ENCODE results near the gene C16orf92.

Gene C16orf92

GRCh38 chr16:29977063-29977825 lies 45.8 kb upstream of the C16orf92 start:
- Histone ChIP-seq H3K27me3 (ENCODE audit: insufficient read depth, low read length, poor library complexity) (no peaks in the 10 kb centered on the region), H3K18ac (ENCODE audit: low read length) (no peak overlapping the region), H3K4ac (ENCODE audit: low read depth, low read length) (no peak overlapping the region), H2BK5ac (ENCODE audit: low read length) (no peak overlapping the region), H3K4me3 (ENCODE audit: low read length) (no peak overlapping the region), H3K23ac (ENCODE audit: low read length) (no peak overlapping the region), H4K5ac (ENCODE audit: low read length) (no peak overlapping the region), H3K36me3 (ENCODE audit: control insufficient read depth, insufficient read depth, low read length) (peaks cover 4% of the 10 kb centered on the region), H3K4me2 (ENCODE audit: low read length) (no peak overlapping the region), H3K56ac (ENCODE audit: low read length) (no peak overlapping the region), H3K9ac (ENCODE audit: low read length) (no peak overlapping the region), H4K8ac (ENCODE audit: low read depth, low read length) (no peak overlapping the region), H3K4me1 (ENCODE audit: control insufficient read depth, low read depth, low read length) (peaks cover 12% of the 10 kb centered on the region), H2BK120ac (ENCODE audit: low read depth, low read length) (no peak overlapping the region), H2BK15ac (replicated peaks; ENCODE audit: low read depth) (no peak overlapping the region), H3K27ac (ENCODE audit: low read depth, low read length) (no peak overlapping the region), H3K79me2 (ENCODE audit: control insufficient read depth, insufficient read depth, low read length) (peaks cover 28% of the 10 kb centered on the region), H2AK5ac (ENCODE audit: low read length) (no peak overlapping the region), H3K79me1 (ENCODE audit: low read length) (peaks cover 27% of the 10 kb centered on the region)
- no CpG with 5 or more reads among the region's 9 CpGs for WGBS (ENCODE audit: extremely low coverage, insufficient coverage, low lambda C conversion rate)
- no peak for DNase-seq

- Histone ChIP-seq H2AK5ac (ENCODE audit: low read length) (no peak overlapping the region), H3K36me3 (ENCODE audit: control insufficient read depth, insufficient read depth, low read length) (peaks cover 6% of the 10 kb centered on the region), H3K27me3 (ENCODE audit: insufficient read depth, low read length, poor library complexity) (no peaks in the 10 kb centered on the region), H3K23ac (ENCODE audit: low read length) (no peak overlapping the region), H3K18ac (ENCODE audit: low read length) (no peak overlapping the region), H3K27ac (ENCODE audit: low read depth, low read length) (no peak overlapping the region), H4K5ac (ENCODE audit: low read length) (no peak overlapping the region), H4K8ac (ENCODE audit: low read depth, low read length) (no peak overlapping the region), H3K79me1 (ENCODE audit: low read length) (peaks cover 27% of the 10 kb centered on the region), H3K4me1 (ENCODE audit: control insufficient read depth, low read depth, low read length) (peaks cover 12% of the 10 kb centered on the region), H2BK5ac (ENCODE audit: low read length) (no peak overlapping the region), H3K79me2 (ENCODE audit: control insufficient read depth, insufficient read depth, low read length) (peaks cover 28% of the 10 kb centered on the region), H2BK15ac (replicated peaks; ENCODE audit: low read depth) (no peak overlapping the region), H3K56ac (ENCODE audit: low read length) (no peak overlapping the region), H3K4me3 (ENCODE audit: low read length) (no peak overlapping the region), H2BK120ac (ENCODE audit: low read depth, low read length) (no peak overlapping the region), H3K4ac (ENCODE audit: low read depth, low read length) (no peak overlapping the region), H3K9ac (ENCODE audit: low read length) (no peak overlapping the region), H3K4me2 (ENCODE audit: low read length) (no peak overlapping the region)
- no peak for DNase-seq
- WGBS (ENCODE audit: extremely low coverage, insufficient coverage, low lambda C conversion rate): no CpG with 5 or more reads among the region's 9 CpGs
Observed at GRCh38 chr16:29978081-29978480, 44.9 kb upstream of the C16orf92 start.

- DNase-seq: no peak
- Histone ChIP-seq H3K4me2 (ENCODE audit: low read length) (no peak overlapping the region), H3K79me1 (ENCODE audit: low read length) (peaks cover 27% of the 10 kb centered on the region), H3K56ac (ENCODE audit: low read length) (no peak overlapping the region), H2BK15ac (replicated peaks; ENCODE audit: low read depth) (no peak overlapping the region), H3K9ac (ENCODE audit: low read length) (no peak overlapping the region), H4K8ac (ENCODE audit: low read depth, low read length) (no peak overlapping the region), H3K4me3 (ENCODE audit: low read length) (no peak overlapping the region), H3K23ac (ENCODE audit: low read length) (no peak overlapping the region), H3K27ac (ENCODE audit: low read depth, low read length) (no peak overlapping the region), H2BK120ac (ENCODE audit: low read depth, low read length) (no peak overlapping the region), H3K4me1 (ENCODE audit: control insufficient read depth, low read depth, low read length) (peaks cover 12% of the 10 kb centered on the region), H3K4ac (ENCODE audit: low read depth, low read length) (no peak overlapping the region), H3K18ac (ENCODE audit: low read length) (no peak overlapping the region), H2AK5ac (ENCODE audit: low read length) (no peak overlapping the region), H3K79me2 (ENCODE audit: control insufficient read depth, insufficient read depth, low read length) (peaks cover 28% of the 10 kb centered on the region), H4K5ac (ENCODE audit: low read length) (no peak overlapping the region), H2BK5ac (ENCODE audit: low read length) (no peak overlapping the region), H3K27me3 (ENCODE audit: insufficient read depth, low read length, poor library complexity) (no peaks in the 10 kb centered on the region), H3K36me3 (ENCODE audit: control insufficient read depth, insufficient read depth, low read length) (peaks cover 11% of the 10 kb centered on the region)
- no CpG with 5 or more reads among the region's 9 CpGs for WGBS (ENCODE audit: extremely low coverage, insufficient coverage, low lambda C conversion rate)
Observed at GRCh38 chr16:29978564-29979270, 44.3 kb upstream of the C16orf92 start.

GRCh38 chr16:29982560-29983419 lies 40.2 kb upstream of the C16orf92 start:
- no peak overlapping the region for H3K4me2 ChIP-seq (ENCODE audit: low read length)
- H3K4ac ChIP-seq (ENCODE audit: low read depth, low read length): no peak overlapping the region
- no peak overlapping the region for H2BK120ac ChIP-seq (ENCODE audit: low read depth, low read length)
- H3K79me2 ChIP-seq (ENCODE audit: control insufficient read depth, insufficient read depth, low read length): no peaks in the 10 kb centered on the region
- H2AK5ac ChIP-seq (ENCODE audit: low read length): no peak overlapping the region
- H3K4me3 ChIP-seq (ENCODE audit: low read length): no peak overlapping the region
- no peaks in the 10 kb centered on the region for H3K27me3 ChIP-seq (ENCODE audit: insufficient read depth, low read length, poor library complexity)
- H2BK5ac ChIP-seq (ENCODE audit: low read length): no peak overlapping the region
- H2BK15ac ChIP-seq (replicated peaks; ENCODE audit: low read depth): no peak overlapping the region
- H3K36me3 ChIP-seq (ENCODE audit: control insufficient read depth, insufficient read depth, low read length): peaks cover 19% of the 10 kb centered on the region
- H3K4me1 ChIP-seq (ENCODE audit: control insufficient read depth, low read depth, low read length): no peaks in the 10 kb centered on the region
- no peak for DNase-seq
- H3K9ac ChIP-seq (ENCODE audit: low read length): no peak overlapping the region
- H3K23ac ChIP-seq (ENCODE audit: low read length): no peak overlapping the region
- H3K56ac ChIP-seq (ENCODE audit: low read length): no peak overlapping the region
- peaks cover 6% of the 10 kb centered on the region for H3K79me1 ChIP-seq (ENCODE audit: low read length)
- no peak overlapping the region for H3K27ac ChIP-seq (ENCODE audit: low read depth, low read length)
- no peak overlapping the region for H3K18ac ChIP-seq (ENCODE audit: low read length)
- H4K5ac ChIP-seq (ENCODE audit: low read length): no peak overlapping the region
- WGBS (ENCODE audit: extremely low coverage, insufficient coverage, low lambda C conversion rate): no CpG with 5 or more reads among the region's 24 CpGs
- no peak overlapping the region for H4K8ac ChIP-seq (ENCODE audit: low read depth, low read length)

DNA sequence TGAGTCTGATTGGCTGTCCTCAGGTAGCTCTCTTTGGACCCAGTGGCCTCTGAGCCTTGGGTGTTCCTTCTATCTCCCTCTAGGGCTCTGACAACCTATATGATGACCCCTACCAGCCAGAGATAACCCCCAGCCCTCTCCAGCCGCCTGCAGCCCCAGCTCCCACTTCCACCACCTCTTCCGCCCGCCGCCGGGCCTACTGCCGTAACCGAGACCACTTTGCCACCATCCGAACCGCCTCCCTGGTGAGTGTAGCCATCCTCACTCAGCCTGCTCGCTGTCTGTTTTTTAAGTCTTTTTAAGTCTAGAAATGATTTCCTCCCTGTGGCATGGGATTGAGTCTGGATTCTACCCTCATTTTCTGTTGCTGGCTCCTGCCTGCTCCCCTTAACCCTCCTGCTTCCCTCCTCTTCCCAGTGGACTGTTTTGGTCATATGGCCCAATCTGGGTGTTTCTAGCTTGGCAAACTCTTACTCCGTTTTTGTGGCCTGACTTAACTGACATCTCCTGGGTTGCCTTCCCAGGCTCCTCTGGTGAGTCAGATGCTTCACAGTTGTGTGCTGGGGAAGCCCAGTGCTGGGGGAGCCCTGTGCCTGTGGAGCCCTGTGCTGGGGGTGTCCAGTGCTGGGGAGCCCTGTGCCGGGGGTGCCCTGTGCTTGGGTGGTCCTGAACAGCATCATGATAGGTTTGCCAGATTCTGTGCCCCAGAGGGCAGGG lies 39.4 kb upstream of the C16orf92 start:
- no peak overlapping the region for H3K4ac ChIP-seq (ENCODE audit: low read depth, low read length)
- H3K79me1 ChIP-seq (ENCODE audit: low read length): peaks cover 1% of the 10 kb centered on the region
- no peak overlapping the region for H3K9ac ChIP-seq (ENCODE audit: low read length)
- H3K18ac ChIP-seq (ENCODE audit: low read length): no peak overlapping the region
- no peak overlapping the region for H3K56ac ChIP-seq (ENCODE audit: low read length)
- no peaks in the 10 kb centered on the region for H3K79me2 ChIP-seq (ENCODE audit: control insufficient read depth, insufficient read depth, low read length)
- H2BK15ac ChIP-seq (replicated peaks; ENCODE audit: low read depth): no peak overlapping the region
- whole genome bisulfite sequencing (ENCODE audit: extremely low coverage, insufficient coverage, low lambda C conversion rate): no CpG with 5 or more reads among the region's 12 CpGs
- H3K36me3 ChIP-seq (ENCODE audit: control insufficient read depth, insufficient read depth, low read length): peaks cover 20% of the 10 kb centered on the region
- no peak overlapping the region for H4K5ac ChIP-seq (ENCODE audit: low read length)
- H3K23ac ChIP-seq (ENCODE audit: low read length): no peak overlapping the region
- H3K4me3 ChIP-seq (ENCODE audit: low read length): no peak overlapping the region
- no peak overlapping the region for H3K27ac ChIP-seq (ENCODE audit: low read depth, low read length)
- H3K27me3 ChIP-seq (ENCODE audit: insufficient read depth, low read length, poor library complexity): no peaks in the 10 kb centered on the region
- no peaks in the 10 kb centered on the region for H3K4me1 ChIP-seq (ENCODE audit: control insufficient read depth, low read depth, low read length)
- H4K8ac ChIP-seq (ENCODE audit: low read depth, low read length): no peak overlapping the region
- no peak overlapping the region for H2BK120ac ChIP-seq (ENCODE audit: low read depth, low read length)
- H2BK5ac ChIP-seq (ENCODE audit: low read length): no peak overlapping the region
- no peak for DNase-seq
- H3K4me2 ChIP-seq (ENCODE audit: low read length): no peak overlapping the region
- no peak overlapping the region for H2AK5ac ChIP-seq (ENCODE audit: low read length)
